ENCODE results near the gene PAF1. TPM values are rescaled to one million over a fixed set of nuclear protein-coding genes. Genes with fewer than 3 reads are reported as not detected.

Gene PAF1
- total RNA-seq, 1 donor from 2014 or later: 15.6 TPM

GRCh38 chr19:39427707-39428106, 36.8 kb upstream of the PAF1 start:
- H3K9me3 ChIP-seq (ENCODE audit: low read depth): no peaks in the 10 kb centered on the region
- H3K36me3 Mint-ChIP-seq: peaks cover 19% of the 10 kb centered on the region
- H4K20me1 ChIP-seq (ENCODE audit: low read depth): peaks cover 10% of the 10 kb centered on the region
- peaks cover 51% of the 10 kb centered on the region for H3F3A ChIP-seq (ENCODE audit: low read depth)
- no peak for DNase-seq (ENCODE audit: low spot score)
- H3K4me1 ChIP-seq: peaks cover 10% of the 10 kb centered on the region
- H3K4me2 ChIP-seq: no peak overlapping the region
- no peak overlapping the region for H3K9ac ChIP-seq
- H3K4me3 ChIP-seq: no peak overlapping the region
- no peak overlapping the region for H3K27ac ChIP-seq
- H3K27ac Mint-ChIP-seq: no peak overlapping the region
- no peak overlapping the region for H2AFZ ChIP-seq (replicated peaks)
- TF ChIP-seq EZH2phosphoT487 (IDR thresholded peaks at IDR 0.05) (no peak), EZH2 (IDR thresholded peaks at IDR 0.05) (no peak)
- TF ChIP-seq, protein P1, sequence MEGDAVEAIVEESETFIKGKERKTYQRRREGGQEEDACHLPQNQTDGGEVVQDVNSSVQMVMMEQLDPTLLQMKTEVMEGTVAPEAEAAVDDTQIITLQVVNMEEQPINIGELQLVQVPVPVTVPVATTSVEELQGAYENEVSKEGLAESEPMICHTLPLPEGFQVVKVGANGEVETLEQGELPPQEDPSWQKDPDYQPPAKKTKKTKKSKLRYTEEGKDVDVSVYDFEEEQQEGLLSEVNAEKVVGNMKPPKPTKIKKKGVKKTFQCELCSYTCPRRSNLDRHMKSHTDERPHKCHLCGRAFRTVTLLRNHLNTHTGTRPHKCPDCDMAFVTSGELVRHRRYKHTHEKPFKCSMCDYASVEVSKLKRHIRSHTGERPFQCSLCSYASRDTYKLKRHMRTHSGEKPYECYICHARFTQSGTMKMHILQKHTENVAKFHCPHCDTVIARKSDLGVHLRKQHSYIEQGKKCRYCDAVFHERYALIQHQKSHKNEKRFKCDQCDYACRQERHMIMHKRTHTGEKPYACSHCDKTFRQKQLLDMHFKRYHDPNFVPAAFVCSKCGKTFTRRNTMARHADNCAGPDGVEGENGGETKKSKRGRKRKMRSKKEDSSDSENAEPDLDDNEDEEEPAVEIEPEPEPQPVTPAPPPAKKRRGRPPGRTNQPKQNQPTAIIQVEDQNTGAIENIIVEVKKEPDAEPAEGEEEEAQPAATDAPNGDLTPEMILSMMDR (IDR thresholded peaks at IDR 0.05): no peak
- no peaks in the 10 kb centered on the region for H3K36me3 ChIP-seq
- no peaks in the 10 kb centered on the region for H3K9me3 Mint-ChIP-seq
- H3K79me2 ChIP-seq (ENCODE audit: low read depth): peaks cover under 1% of the 10 kb centered on the region
- H3K4me3 Mint-ChIP-seq: no peak overlapping the region
- no peaks in the 10 kb centered on the region for H3K27me3 ChIP-seq
- H3K4me1 Mint-ChIP-seq: peaks cover 24% of the 10 kb centered on the region
- peaks cover 4% of the 10 kb centered on the region for H3K27me3 Mint-ChIP-seq (ENCODE audit: insufficient read depth, low read depth)

DNA sequence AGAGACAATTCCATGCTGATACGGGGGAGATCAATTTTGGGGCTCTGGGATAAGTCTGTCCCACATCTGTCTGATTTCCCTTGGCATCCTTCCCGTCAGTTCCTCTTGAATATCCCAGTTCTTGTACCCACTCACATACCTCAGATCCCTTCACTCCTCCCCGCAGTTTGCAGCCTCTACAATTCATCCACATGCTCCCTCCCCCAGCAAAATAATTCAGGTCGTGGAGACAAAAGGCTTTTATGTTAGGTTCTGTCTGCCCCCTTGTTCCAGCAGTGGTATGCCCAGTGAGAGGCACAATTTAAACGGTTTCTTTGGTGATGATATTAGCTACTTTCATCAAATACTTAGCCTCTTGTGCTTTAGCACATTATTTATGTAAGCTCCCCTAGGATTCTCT, 35.3 kb upstream of the PAF1 start:
- peaks cover 10% of the 10 kb centered on the region for H3K4me1 ChIP-seq
- H3F3A ChIP-seq (ENCODE audit: low read depth): peaks cover 38% of the 10 kb centered on the region
- Mint-ChIP-seq H3K4me1 (peaks cover 24% of the 10 kb centered on the region), H3K36me3 (peaks cover 21% of the 10 kb centered on the region), H3K4me3 (peak overlapping the region; percentile 28), H3K27ac (peak overlapping the region; percentile 8), H3K27me3 (ENCODE audit: insufficient read depth, low read depth) (peaks cover 4% of the 10 kb centered on the region), H3K9me3 (no peaks in the 10 kb centered on the region)
- TF ChIP-seq EZH2phosphoT487 (IDR thresholded peaks at IDR 0.05) (no peak), EZH2 (IDR thresholded peaks at IDR 0.05) (no peak)
- TF ChIP-seq, protein P1 (IDR thresholded peaks at IDR 0.05): no peak
- H3K4me2 ChIP-seq: no peak overlapping the region
- DNase-seq (ENCODE audit: low spot score): no peak
- no peaks in the 10 kb centered on the region for H3K36me3 ChIP-seq
- no peak overlapping the region for H2AFZ ChIP-seq (replicated peaks)
- H3K4me3 ChIP-seq: no peak overlapping the region
- H3K9ac ChIP-seq: no peak overlapping the region
- H3K9me3 ChIP-seq (ENCODE audit: low read depth): no peaks in the 10 kb centered on the region
- peak overlapping the region; percentile 42 for H3K27ac ChIP-seq
- no peaks in the 10 kb centered on the region for H3K27me3 ChIP-seq
- peaks cover 10% of the 10 kb centered on the region for H4K20me1 ChIP-seq (ENCODE audit: low read depth)
- no peaks in the 10 kb centered on the region for H3K79me2 ChIP-seq (ENCODE audit: low read depth)

DNA sequence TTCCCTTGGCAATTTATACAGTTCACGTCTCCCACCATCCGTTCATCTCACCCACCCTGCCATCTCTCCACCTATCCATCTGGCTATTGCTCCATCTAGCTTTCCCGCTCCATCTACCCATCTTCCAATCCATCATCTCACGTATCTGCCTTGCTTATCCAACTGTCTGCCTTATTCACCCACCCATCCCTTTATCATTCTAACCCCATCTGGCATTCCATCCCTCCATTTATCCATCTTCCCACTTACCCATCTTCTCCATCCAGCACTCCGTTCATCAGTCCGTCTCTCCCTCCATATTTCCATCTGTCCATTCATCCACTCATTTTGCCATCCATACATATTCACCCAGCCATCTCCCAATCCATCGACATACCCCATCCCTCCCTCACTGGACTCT, 34.8 kb upstream of the PAF1 start:
- Histone ChIP-seq H3K27ac (no peak overlapping the region), H3K79me2 (ENCODE audit: low read depth) (no peaks in the 10 kb centered on the region), H3F3A (ENCODE audit: low read depth) (peaks cover 34% of the 10 kb centered on the region), H3K9me3 (ENCODE audit: low read depth) (no peaks in the 10 kb centered on the region), H3K4me1 (peaks cover 10% of the 10 kb centered on the region), H2AFZ (replicated peaks) (no peak overlapping the region), H3K27me3 (no peaks in the 10 kb centered on the region), H3K4me3 (no peak overlapping the region), H3K4me2 (no peak overlapping the region), H3K36me3 (no peaks in the 10 kb centered on the region), H4K20me1 (ENCODE audit: low read depth) (peaks cover 10% of the 10 kb centered on the region), H3K9ac (no peak overlapping the region)
- Mint-ChIP-seq H3K27me3 (ENCODE audit: insufficient read depth, low read depth) (peaks cover 4% of the 10 kb centered on the region), H3K36me3 (peaks cover 21% of the 10 kb centered on the region), H3K4me3 (no peak overlapping the region), H3K9me3 (no peaks in the 10 kb centered on the region), H3K27ac (peak overlapping the region; percentile 8), H3K4me1 (peaks cover 24% of the 10 kb centered on the region)
- TF ChIP-seq EZH2phosphoT487 (IDR thresholded peaks at IDR 0.05) (no peak), EZH2 (IDR thresholded peaks at IDR 0.05) (no peak)
- TF ChIP-seq, protein P1 (IDR thresholded peaks at IDR 0.05): no peak
- no peak for DNase-seq (ENCODE audit: low spot score)

Measured in neural progenitor cell (in vitro differentiated cells).